ENCODE results near the gene TUBB2B. TPM values are rescaled to one million over a fixed set of nuclear protein-coding genes. Genes with fewer than 3 reads are reported as not detected.

Gene TUBB2B
- polyA plus RNA-seq, 2 of the 4 experiments (the other 2 are of a cell fraction) = 10.8 to 18.0 TPM

GRCh38 chr6:3261921-3262320, 34.5 kb upstream of the TUBB2B start:
- FAIRE-seq (no peak), DNase-seq (ENCODE audit: low read depth in 1 of 2, low spot score in 1 of 2) (no peak), ATAC-seq (no peak)
- H3K4me2 ChIP-seq = no peak overlapping the region
- H3K9me3 ChIP-seq = no peaks in the 10 kb centered on the region
- TF ChIP-seq RCOR1 (IDR thresholded peaks at IDR 0.05; ENCODE audit: low read depth, low read length) = no peak
- H3K27ac ChIP-seq = no peak overlapping the region
- peaks cover 11% of the 10 kb centered on the region for H3K4me1 ChIP-seq
- POLR2A ChIA-PET = no interaction called here
- CTCF ChIA-PET = interaction anchor here (2.6 kb wide), 1 partner anchor 10 kb away, joined by 10 read pairs; no protein-coding TSS in a partner anchor
- WGBS (ENCODE audit: missing lambda C conversion rate) = 78% methylated on average over 8 of the region's 8 CpGs
- H3K4me3 ChIP-seq = no peak overlapping the region

DNA sequence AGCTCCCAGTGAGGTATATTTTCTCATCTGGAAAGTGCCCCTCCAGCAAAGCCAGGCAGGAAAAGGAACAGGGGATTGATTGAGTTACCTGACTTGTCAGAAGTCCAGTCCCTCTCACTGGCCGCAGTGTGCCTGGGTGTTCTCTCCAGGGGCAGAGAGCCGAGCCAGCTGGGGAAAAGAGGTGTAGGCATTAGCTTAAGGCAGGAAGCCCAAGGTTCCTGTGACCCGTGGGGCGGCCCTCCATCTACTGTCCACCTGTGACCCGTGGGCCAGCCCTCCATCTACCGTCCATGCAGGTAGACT, 34.0 kb upstream of the TUBB2B start:
- no peak for FAIRE-seq
- ChIA-PET POLR2A (no interaction called here), CTCF (interaction anchor here (2.6 kb wide), 1 partner anchor 10 kb away, joined by 10 read pairs; no protein-coding TSS in a partner anchor)

More for the DNA sequence above, 34.0 kb upstream of the TUBB2B start:
- TF ChIP-seq, protein P1, sequence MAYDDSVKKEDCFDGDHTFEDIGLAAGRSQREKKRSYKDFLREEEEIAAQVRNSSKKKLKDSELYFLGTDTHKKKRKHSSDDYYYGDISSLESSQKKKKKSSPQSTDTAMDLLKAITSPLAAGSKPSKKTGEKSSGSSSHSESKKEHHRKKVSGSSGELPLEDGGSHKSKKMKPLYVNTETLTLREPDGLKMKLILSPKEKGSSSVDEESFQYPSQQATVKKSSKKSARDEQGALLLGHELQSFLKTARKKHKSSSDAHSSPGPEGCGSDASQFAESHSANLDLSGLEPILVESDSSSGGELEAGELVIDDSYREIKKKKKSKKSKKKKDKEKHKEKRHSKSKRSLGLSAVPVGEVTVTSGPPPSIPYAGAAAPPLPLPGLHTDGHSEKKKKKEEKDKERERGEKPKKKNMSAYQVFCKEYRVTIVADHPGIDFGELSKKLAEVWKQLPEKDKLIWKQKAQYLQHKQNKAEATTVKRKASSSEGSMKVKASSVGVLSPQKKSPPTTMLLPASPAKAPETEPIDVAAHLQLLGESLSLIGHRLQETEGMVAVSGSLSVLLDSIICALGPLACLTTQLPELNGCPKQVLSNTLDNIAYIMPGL (CRISPR knock-in tag; IDR thresholded peaks at IDR 0.05; ENCODE audit: borderline replicate concordance) = no peak
- TF ChIP-seq NFE2L2 (conservative IDR thresholded peaks at IDR 0.05; ENCODE audit: low read length) = no peak
- TF ChIP-seq MYC (IDR thresholded peaks at IDR 0.05; ENCODE audit: borderline replicate concordance, low read length) = no peak
- TF ChIP-seq ELK1 (IDR thresholded peaks at IDR 0.05; ENCODE audit: low read depth, low read length) = no peak
- TF ChIP-seq, protein P2, sequence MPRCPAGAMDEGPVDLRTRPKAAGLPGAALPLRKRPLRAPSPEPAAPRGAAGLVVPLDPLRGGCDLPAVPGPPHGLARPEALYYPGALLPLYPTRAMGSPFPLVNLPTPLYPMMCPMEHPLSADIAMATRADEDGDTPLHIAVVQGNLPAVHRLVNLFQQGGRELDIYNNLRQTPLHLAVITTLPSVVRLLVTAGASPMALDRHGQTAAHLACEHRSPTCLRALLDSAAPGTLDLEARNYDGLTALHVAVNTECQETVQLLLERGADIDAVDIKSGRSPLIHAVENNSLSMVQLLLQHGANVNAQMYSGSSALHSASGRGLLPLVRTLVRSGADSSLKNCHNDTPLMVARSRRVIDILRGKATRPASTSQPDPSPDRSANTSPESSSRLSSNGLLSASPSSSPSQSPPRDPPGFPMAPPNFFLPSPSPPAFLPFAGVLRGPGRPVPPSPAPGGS (IDR thresholded peaks at IDR 0.05) = no peak
- no peak for TF ChIP-seq RAD21 (conservative IDR thresholded peaks at IDR 0.05 in 1 of 2, IDR thresholded peaks at IDR 0.05 in 1 of 2)
- no peak for TF ChIP-seq CEBPB (IDR thresholded peaks at IDR 0.05)
- no peak for TF ChIP-seq KDM5A (IDR thresholded peaks at IDR 0.05)
- TF ChIP-seq REST (IDR thresholded peaks at IDR 0.05) = no peak
- TF ChIP-seq PHF8 (IDR thresholded peaks at IDR 0.05; ENCODE audit: borderline replicate concordance, low read depth) = no peak
- no peak for TF ChIP-seq HOXB5 (CRISPR knock-in tag; IDR thresholded peaks at IDR 0.05)
- no peak for TF ChIP-seq RCOR1 (IDR thresholded peaks at IDR 0.05; ENCODE audit: low read depth, low read length)
- no peak for TF ChIP-seq FOSL2 (IDR thresholded peaks at IDR 0.05)
- no peak for TF ChIP-seq FOSL2 (CRISPR knock-in tag; IDR thresholded peaks at IDR 0.05)
- TF ChIP-seq EHF (CRISPR knock-in tag; IDR thresholded peaks at IDR 0.05) = no peak
- TF ChIP-seq CBX8 (IDR thresholded peaks at IDR 0.05) = no peak
- TF ChIP-seq ZC3H11A (IDR thresholded peaks at IDR 0.05) = no peak
- Histone ChIP-seq H3K27ac (no peak overlapping the region), H3K4me1 (peaks cover 11% of the 10 kb centered on the region), H3K4me2 (no peak overlapping the region), H3K4me3 (no peak overlapping the region), H3K9me3 (no peaks in the 10 kb centered on the region)
- ATAC-seq = no peak
- DNase-seq (ENCODE audit: low read depth in 1 of 2, low spot score in 1 of 2) = no peak
- 67% methylated on average over 6 of the region's 6 CpGs for WGBS (ENCODE audit: missing lambda C conversion rate)

Data from A549 (cell line).